Natural killer cell treated with Interleukin-12 subunit alpha and Interleukin-12 subunit beta and Interleukin-15 and Interleukin-18, amount 100 ng/mL, for 72 hours (primary cell): Measurements from ENCODE around the gene ST3GAL3. TPM values are rescaled to one million over a fixed set of nuclear protein-coding genes. Genes with fewer than 3 reads are reported as not detected.

ENCODE experiments used
- ATAC-seq, 2 donors: fragments of 150-1000 bp; cut with Tn5 transposase in 1 of 2; sonication (Bioruptor Pico), chemical (Tn5 transposase) in 1 of 2; 2 replicates each; pipeline ENCODE4 v1.10.0; 2021
- DNase-seq: peaks from one replicate; pipeline ENCODE4 v3.0.0; 2022; ENCODE audit warnings: low spot score
- H3K27ac Mint-ChIP-seq, 2 donors: 1 replicate in 1 of 2; 2 replicates in 1 of 2; pipeline ENCODE4 v1.8.0; 2022; ENCODE audit warnings: mixed read lengths in 2 of 2, mild to moderate bottlenecking in 1 of 2, moderate library complexity in 1 of 2
- H3K27me3 Mint-ChIP-seq, 2 donors: 1 replicate in 1 of 2; 2 replicates in 1 of 2; pipeline ENCODE4 v1.8.0; 2022; ENCODE audit warnings: mixed read lengths in 2 of 2
- H3K36me3 Mint-ChIP-seq: one replicate; pipeline ENCODE4 v1.8.0; 2022; ENCODE audit warnings: mixed read lengths
- H3K4me1 Mint-ChIP-seq, 2 donors: 1 replicate in 1 of 2; 2 replicates in 1 of 2; pipeline ENCODE4 v1.8.0; 2022; ENCODE audit warnings: low read depth in 2 of 2, mixed read lengths in 2 of 2, mild to moderate bottlenecking in 1 of 2
- H3K4me3 Mint-ChIP-seq: one replicate; pipeline ENCODE4 v1.8.0; 2022; ENCODE audit warnings: mixed read lengths
- H3K9me3 Mint-ChIP-seq: 2 replicates; pipeline ENCODE4 v1.8.0; 2022; ENCODE audit warnings: mixed read lengths
- total RNA-seq, 2 donors: library from RNA; stranded (reverse); gene quantifications; one replicate each; pipeline ENCODE4 v1.2.3, GENCODE V29; 2022

The ST3GAL3 gene
- total RNA-seq, 2 donors from 2014 or later = 20.7 to 49.4 TPM

GRCh38 chr1:43962324-43962723, 255.0 kb downstream of the ST3GAL3 start:
- Mint-ChIP-seq H3K27me3 (no peaks in the 10 kb centered on the region), H3K27ac (no peak overlapping the region), H3K4me1 (no peaks in the 10 kb centered on the region), H3K4me3 (no peak overlapping the region), H3K36me3 (peaks cover 10% of the 10 kb centered on the region), H3K9me3 (no peaks in the 10 kb centered on the region)
- ATAC-seq (no peak), DNase-seq (no peak)

DNA sequence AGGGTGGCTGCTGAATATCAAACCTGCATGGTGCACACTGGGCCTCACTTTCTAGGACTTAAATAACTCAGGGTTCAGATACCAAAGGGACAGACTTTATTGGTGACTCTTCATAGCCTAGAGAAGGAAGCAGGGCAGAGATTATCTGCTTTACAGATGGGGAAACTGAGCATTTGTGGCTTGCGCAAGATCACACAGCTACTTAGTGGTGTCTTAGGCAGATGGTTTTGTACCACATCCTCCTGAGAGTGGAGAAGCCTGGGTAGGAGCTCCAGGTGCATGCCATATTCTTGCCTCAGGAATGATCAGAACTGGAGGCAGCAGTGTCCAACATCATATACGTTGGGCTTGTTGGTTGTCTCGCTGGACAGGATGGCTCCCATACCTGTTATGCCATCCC, 255.7 kb downstream of the ST3GAL3 start:
- DNase-seq (no peak), ATAC-seq (no peak)
- no peaks in the 10 kb centered on the region for H3K9me3 Mint-ChIP-seq
- H3K27me3 Mint-ChIP-seq = no peaks in the 10 kb centered on the region
- no peak overlapping the region for H3K4me3 Mint-ChIP-seq
- H3K36me3 Mint-ChIP-seq = peaks cover 10% of the 10 kb centered on the region
- peaks cover 0 to 2% of the 10 kb centered on the region in 2 donors for H3K4me1 Mint-ChIP-seq
- H3K27ac Mint-ChIP-seq = no peak overlapping the region

DNA sequence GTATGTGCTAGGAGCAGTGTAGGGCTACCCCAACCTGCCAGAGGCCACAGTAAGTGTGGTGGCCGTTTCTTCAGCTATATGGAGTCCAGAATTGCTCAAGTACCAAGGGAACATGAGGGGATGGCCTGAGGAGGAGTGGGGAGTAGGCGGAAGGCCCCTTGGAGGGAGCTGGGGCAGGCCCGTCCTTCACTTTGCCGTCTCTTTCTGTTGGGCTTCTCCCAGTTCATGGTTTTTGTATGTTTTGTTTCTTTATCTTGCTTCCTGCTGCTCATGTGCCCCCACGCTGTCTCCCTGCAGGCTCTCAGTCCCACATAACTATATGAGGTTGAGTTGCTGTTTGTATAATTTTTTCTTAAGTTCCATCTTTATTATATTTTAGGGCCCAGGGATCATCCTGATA, 256.6 kb downstream of the ST3GAL3 start:
- ATAC-seq (no peak), DNase-seq (no peak)
- H3K9me3 Mint-ChIP-seq = no peaks in the 10 kb centered on the region
- peaks cover 9% of the 10 kb centered on the region for H3K36me3 Mint-ChIP-seq
- H3K4me3 Mint-ChIP-seq = no peak overlapping the region
- H3K4me1 Mint-ChIP-seq = peaks cover 0 to 4% of the 10 kb centered on the region in 2 donors
- H3K27me3 Mint-ChIP-seq = no peaks in the 10 kb centered on the region
- H3K27ac Mint-ChIP-seq = no peak overlapping the region

DNA sequence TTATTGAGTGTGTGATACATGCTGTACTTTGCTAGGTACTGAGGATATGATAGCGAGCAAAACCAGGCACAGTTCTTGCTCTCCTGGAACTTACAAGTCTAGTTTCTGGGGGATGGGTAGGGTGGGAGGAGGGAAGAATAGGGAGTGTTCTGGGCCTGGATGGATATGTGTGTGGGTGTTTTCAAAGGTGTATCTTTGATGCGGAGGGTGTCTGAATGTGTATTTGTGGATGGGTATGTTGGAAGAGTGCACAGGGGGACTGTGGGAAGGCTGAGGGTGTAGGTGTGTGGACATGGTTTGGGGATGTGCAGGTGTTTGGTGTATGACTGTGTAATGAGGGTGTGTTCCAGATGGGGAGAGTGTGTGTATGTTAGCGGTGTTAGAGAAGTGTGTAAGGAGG, 258.0 kb downstream of the ST3GAL3 start:
- H3K4me3 Mint-ChIP-seq = no peak overlapping the region
- ATAC-seq (no peak), DNase-seq (no peak)
- H3K27me3 Mint-ChIP-seq = no peaks in the 10 kb centered on the region
- peaks cover 11 to 14% of the 10 kb centered on the region in 2 donors for H3K4me1 Mint-ChIP-seq
- no peaks in the 10 kb centered on the region for H3K9me3 Mint-ChIP-seq
- peaks cover 6% of the 10 kb centered on the region for H3K36me3 Mint-ChIP-seq
- H3K27ac Mint-ChIP-seq = no peak overlapping the region

DNA sequence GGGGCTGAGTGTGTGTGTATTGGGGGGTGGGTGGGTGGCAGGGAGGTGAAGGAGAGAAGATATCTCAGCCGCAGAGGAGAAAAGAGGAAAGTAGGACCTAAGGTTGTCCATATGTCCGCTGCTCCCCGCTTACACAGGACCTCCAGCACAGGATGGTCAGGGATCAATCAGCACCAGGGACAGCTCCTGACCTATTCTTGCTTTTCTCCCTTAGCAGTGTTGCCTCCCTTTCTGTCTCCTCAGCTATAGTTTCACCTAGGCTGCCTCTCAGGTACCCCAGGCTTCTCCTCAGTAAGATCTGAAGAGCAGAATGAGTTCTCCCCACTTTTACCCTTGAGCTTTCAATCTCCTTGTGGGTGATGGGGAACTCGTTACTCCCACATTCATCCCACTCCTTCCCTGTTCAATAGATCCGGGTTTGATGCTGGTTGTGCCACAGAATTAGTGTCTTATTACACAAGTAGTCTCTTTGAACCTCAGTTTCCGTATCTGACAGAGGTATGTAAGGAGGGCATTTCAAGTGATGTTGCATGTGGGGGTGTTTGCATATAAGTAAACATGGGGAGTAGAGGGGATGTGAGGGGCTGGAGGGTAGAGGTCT, 261.1 kb downstream of the ST3GAL3 start:
- no peak overlapping the region for H3K27ac Mint-ChIP-seq
- no peaks in the 10 kb centered on the region for H3K9me3 Mint-ChIP-seq
- H3K36me3 Mint-ChIP-seq = no peaks in the 10 kb centered on the region
- no peaks in the 10 kb centered on the region for H3K27me3 Mint-ChIP-seq
- no peak for ATAC-seq
- peaks cover 18 to 29% of the 10 kb centered on the region in 2 donors for H3K4me1 Mint-ChIP-seq
- H3K4me3 Mint-ChIP-seq = no peak overlapping the region
- DNase-seq = no peak

DNA sequence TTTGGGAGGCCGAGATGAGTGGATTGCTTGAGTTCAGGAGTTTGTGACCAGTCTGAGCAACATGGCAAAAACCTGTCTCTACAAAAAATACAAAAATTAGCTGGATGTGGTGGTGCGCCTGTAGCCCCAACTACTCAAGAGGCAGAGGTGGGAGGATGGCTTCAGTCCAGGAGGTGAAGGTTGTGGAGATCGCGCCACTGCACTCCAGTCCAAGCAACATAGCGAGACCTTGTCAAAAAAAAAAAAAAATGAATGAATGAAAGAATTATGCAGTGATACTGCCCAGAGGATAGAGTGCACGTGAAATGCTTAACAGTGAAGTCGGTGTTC, 262.0 kb downstream of the ST3GAL3 start:
- H3K27ac Mint-ChIP-seq = peak overlapping the region; percentile 45 to 91
- peak overlapping the region; percentile 94 for H3K4me3 Mint-ChIP-seq
- H3K9me3 Mint-ChIP-seq = no peaks in the 10 kb centered on the region
- H3K27me3 Mint-ChIP-seq = no peaks in the 10 kb centered on the region
- H3K36me3 Mint-ChIP-seq = no peaks in the 10 kb centered on the region
- H3K4me1 Mint-ChIP-seq = peaks cover 28 to 39% of the 10 kb centered on the region in 2 donors
- DNase-seq (no peak), ATAC-seq (no peak)

DNA sequence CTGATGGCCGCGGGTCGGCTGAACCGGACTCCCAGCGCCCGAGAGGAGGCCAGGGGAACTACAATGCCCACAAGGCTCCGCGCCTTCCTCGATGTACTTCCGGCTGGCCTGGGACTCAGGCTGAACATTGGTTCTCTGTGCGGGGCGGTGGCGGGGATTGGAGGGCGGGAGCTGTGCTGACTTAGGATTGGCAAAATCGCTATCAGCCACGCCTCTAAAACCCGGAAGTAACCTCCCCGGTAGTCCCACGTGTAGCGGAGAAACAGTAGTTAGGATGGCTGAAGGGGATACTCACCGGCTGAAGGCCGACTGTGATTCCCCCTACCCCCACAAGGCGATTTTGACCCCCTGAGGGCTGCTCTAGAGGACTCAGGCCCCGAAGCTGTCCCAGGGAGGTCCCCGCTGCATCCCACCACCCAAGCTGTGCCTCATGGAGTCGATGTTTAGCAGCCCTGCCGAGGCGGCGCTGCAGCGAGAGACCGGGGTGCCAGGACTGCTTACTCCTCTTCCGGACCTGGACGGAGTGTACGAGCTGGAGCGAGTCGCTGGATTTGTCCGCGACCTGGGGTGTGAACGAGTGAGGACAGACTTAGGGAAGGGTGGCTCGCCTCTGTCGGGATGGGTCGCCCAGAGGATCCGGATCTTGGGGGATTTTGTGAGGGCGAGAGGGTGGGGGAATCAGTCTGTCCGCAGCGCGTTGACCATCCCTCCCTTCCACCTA, 262.6 kb downstream of the ST3GAL3 start, which contains the start of gene DPH2:
DPH2 (plus strand) TSS at position 265 of the 721 bp plus-strand sequence; CDS start at position 431, 166 bp downstream.
- Mint-ChIP-seq H3K4me1 (peaks cover 29 to 41% of the 10 kb centered on the region in 2 donors), H3K4me3 (peak within 1 kb of the TSS; percentile 94), H3K36me3 (no peaks in the 10 kb centered on the region), H3K27ac (peak within 1 kb of the TSS; percentile 45 to 91), H3K9me3 (no peaks in the 10 kb centered on the region), H3K27me3 (no peaks in the 10 kb centered on the region)
- DNase-seq (peak; percentile 92), ATAC-seq (peak; percentile 93 to 96)

DNA sequence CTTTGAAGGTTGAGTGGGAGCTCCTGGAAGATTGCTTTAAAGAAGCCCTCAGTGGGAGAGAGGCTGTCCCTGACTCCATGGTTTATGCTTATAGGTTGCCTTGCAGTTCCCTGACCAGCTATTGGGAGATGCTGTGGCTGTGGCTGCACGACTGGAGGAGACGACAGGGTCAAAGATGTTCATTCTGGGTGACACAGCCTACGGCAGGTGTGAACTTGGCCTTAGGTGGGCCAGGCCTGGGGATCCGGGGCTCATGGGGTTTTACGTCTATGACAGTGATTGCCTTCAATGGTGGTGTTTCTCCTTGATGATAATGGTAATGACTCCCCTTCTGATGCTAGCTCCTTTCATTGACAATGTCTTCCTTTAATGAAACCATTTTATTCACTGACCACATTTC, 263.2 kb downstream of the ST3GAL3 start:
- Mint-ChIP-seq H3K27me3 (no peaks in the 10 kb centered on the region), H3K9me3 (no peaks in the 10 kb centered on the region), H3K27ac (peak overlapping the region; percentile 45 to 91), H3K36me3 (no peaks in the 10 kb centered on the region), H3K4me3 (peak overlapping the region; percentile 94), H3K4me1 (peaks cover 29 to 41% of the 10 kb centered on the region in 2 donors)
- ATAC-seq (no peak), DNase-seq (no peak)

GRCh38 chr1:43970911-43971310, 263.6 kb downstream of the ST3GAL3 start:
- ATAC-seq (no peak), DNase-seq (no peak)
- peak overlapping the region; percentile 94 for H3K4me3 Mint-ChIP-seq
- peak overlapping the region in 1 of 2 donors; percentile 91 for H3K27ac Mint-ChIP-seq
- no peaks in the 10 kb centered on the region for H3K36me3 Mint-ChIP-seq
- H3K9me3 Mint-ChIP-seq = no peaks in the 10 kb centered on the region
- H3K4me1 Mint-ChIP-seq = peaks cover 31 to 45% of the 10 kb centered on the region in 2 donors
- no peaks in the 10 kb centered on the region for H3K27me3 Mint-ChIP-seq

DNA sequence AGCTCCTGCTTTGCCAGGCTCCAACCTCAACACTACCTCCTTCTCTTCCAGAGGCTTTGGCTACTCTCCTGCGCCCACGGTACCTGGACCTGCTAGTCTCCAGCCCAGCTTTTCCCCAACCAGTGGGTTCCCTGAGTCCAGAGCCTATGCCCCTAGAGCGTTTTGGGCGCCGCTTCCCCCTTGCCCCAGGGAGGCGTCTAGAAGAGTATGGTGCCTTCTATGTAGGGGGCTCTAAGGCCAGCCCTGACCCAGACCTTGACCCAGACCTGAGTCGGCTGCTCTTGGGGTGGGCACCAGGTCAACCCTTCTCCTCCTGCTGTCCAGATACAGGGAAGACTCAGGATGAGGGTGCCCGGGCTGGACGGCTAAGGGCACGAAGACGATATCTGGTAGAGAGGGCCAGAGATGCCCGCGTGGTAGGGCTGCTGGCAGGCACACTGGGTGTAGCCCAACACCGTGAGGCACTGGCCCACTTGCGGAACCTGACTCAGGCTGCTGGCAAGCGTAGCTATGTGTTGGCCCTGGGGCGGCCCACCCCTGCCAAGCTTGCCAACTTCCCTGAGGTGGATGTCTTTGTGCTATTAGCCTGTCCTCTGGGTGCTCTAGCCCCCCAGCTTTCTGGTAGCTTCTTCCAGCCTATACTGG, 264.1 kb downstream of the ST3GAL3 start:
- Mint-ChIP-seq H3K9me3 (no peaks in the 10 kb centered on the region), H3K27me3 (no peaks in the 10 kb centered on the region), H3K27ac (no peak overlapping the region), H3K36me3 (peaks cover 1% of the 10 kb centered on the region), H3K4me3 (peak overlapping the region; percentile 94), H3K4me1 (peaks cover 37 to 49% of the 10 kb centered on the region in 2 donors)
- no peak for DNase-seq
- ATAC-seq = no peak

DNA sequence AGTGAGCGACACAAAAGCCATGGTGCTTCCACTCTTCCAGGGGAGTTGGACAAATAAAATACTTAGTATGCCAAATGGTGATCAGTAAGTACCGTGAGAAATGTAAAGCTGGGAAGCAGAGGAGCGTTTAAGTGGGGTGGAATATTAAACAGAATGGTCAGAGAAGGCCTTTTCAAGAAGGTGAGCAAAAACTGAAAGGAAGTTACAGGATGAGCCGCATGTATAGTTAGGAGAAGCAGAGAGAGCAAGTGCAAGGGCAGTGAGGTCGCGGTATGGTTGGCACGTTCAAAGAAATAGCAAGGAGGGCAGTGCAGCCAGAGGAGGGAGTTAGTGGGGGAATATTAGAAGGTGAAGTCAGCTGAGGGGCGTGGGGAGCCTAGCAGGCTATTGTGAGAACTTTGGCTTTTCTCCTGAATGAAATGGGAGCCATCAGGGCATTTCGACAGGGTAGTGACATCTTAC, 266.7 kb downstream of the ST3GAL3 start:
- peak overlapping the region; percentile 88 to 91 for H3K27ac Mint-ChIP-seq

DNA sequence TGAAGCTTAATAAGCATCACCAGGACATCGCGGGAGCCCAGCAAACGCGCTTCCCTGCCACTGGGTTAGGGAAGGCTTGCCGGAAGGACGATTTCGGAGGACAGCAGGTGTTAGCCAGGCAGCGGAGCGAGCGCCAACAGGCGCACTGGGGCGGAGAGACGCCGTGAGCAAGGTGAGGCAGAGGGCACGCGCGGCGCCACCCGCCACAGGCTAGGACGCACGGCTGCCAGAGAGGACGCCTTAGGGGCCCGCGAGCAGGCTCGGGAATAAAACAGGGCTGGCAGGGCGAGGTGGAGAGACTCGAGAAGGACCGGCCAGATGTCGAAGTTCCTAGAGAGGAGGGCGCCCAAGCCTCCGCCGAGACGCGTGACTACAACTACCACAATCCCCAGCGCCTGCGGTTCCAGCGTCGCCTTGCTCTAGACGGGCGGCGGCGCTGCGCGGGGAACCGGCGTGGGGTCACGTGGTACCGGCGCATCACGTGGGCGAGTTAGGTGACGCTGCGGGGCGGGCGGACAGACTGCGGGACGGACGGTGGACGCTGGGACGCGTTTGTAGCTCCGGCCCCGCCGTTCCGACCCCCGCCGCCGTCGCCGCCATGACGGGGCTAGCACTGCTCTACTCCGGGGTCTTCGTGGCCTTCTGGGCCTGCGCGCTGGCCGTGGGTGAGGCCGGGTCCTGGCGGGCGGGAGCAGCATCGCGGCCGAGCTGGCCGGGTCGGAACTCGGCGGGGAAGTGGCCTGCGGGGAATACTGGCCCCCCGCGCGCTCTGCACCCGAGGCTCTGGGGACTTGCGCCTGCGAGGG, 267.3 kb downstream of the ST3GAL3 start, which contains the start of gene ATP6V0B:
ATP6V0B (plus strand) TSS at position 518 of the 806 bp plus-strand sequence; CDS start at position 599, 81 bp downstream.
- Mint-ChIP-seq H3K4me3 (peak within 1 kb of the TSS; percentile 89), H3K9me3 (no peaks in the 10 kb centered on the region), H3K36me3 (peaks cover 18% of the 10 kb centered on the region), H3K27me3 (no peaks in the 10 kb centered on the region), H3K4me1 (peaks cover 56 to 60% of the 10 kb centered on the region in 2 donors), H3K27ac (peak within 1 kb of the TSS; percentile 88 to 91)
- DNase-seq (peak; percentile 97), ATAC-seq (peak; percentile 85 to 91)

More for the DNA sequence above, 266.7 kb downstream of the ST3GAL3 start:
- peak overlapping the region; percentile 89 for H3K4me3 Mint-ChIP-seq
- H3K36me3 Mint-ChIP-seq = peaks cover 18% of the 10 kb centered on the region
- ATAC-seq = no peak
- no peaks in the 10 kb centered on the region for H3K9me3 Mint-ChIP-seq
- no peak for DNase-seq
- H3K4me1 Mint-ChIP-seq = peaks cover 60 to 65% of the 10 kb centered on the region in 2 donors
- H3K27me3 Mint-ChIP-seq = no peaks in the 10 kb centered on the region

DNA sequence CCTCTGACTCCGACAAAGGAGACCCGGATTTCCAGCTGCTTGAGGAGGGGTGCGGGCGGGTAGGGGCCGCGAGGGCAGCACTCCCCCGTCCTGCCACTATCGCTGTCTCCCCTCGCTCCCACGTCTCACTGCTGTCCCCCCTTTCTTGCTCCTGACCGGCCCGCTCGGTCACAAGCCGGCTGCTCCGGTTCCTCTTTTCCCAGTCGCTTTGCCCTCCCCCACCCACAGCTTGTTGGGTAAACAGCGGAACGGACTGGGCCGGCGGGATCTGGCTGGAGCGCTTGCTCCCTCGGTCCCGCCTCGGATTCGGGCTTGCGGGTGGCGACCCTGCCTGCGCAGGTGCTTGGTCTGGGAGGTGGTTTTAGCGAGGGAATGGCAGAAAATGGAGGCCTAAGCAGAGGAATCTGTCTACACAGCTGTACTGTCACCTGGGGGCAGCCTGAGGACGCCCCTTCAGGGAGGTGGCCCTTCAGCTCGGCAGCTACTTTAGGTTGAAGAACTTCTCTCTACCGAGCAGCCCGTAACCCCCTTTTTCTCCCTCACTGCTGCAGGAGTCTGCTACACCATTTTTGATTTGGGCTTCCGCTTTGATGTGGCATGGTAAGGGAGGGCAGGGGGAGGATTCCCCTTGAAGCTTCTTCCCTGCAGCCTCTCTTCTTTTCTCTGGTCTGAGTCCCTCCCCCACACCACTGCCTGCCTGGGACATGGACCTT, 268.1 kb downstream of the ST3GAL3 start:
- Mint-ChIP-seq H3K4me3 (peak overlapping the region; percentile 89), H3K27me3 (no peaks in the 10 kb centered on the region), H3K27ac (peak overlapping the region; percentile 30 to 91), H3K4me1 (peaks cover 49 to 57% of the 10 kb centered on the region in 2 donors), H3K36me3 (peaks cover 19% of the 10 kb centered on the region), H3K9me3 (no peaks in the 10 kb centered on the region)
- DNase-seq (no peak), ATAC-seq (no peak)
